Activated CD4-positive, alpha-beta T cell treated with anti-CD3 and anti-CD28 coated beads, Interleukin-2, Interleukin-4, amounts not matched to agents 100 ng/mL and 50 ng/mL, durations not matched to agents 16 hours and 8 hours (primary cell): ENCODE data around the gene CD300C.
"Not testable (repeated sequence)": the region's sequence is repeated elsewhere in the genome, so short reads cannot be mapped to it uniquely, and the experiment has no call there.

ENCODE experiments used
- DNase-seq: peaks from one replicate; pipeline ENCODE4 v3.0.0-alpha.2; 2020; ENCODE audit warnings: low spot score

The CD300C gene

DNA sequence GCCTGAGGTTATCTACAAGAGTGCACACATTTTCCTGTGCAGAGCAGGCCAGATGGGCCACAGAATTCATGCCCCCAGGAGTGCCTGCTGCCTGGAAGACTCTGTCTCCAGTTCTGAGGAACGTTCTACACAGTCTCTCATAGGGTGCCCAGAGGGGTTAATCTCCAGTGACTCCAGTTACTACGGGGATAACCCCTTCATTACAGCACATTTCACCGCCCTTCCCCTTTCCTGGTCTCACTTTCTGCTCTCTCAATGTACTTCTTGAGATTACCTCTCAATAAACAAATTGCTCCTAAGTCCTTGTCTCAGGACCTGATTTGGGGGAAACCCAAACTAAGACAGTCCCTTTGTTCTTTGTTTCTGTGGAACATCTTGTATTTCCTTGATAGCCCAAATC, 15.7 kb upstream of the CD300C start:
- DNase-seq: no peak

DNA sequence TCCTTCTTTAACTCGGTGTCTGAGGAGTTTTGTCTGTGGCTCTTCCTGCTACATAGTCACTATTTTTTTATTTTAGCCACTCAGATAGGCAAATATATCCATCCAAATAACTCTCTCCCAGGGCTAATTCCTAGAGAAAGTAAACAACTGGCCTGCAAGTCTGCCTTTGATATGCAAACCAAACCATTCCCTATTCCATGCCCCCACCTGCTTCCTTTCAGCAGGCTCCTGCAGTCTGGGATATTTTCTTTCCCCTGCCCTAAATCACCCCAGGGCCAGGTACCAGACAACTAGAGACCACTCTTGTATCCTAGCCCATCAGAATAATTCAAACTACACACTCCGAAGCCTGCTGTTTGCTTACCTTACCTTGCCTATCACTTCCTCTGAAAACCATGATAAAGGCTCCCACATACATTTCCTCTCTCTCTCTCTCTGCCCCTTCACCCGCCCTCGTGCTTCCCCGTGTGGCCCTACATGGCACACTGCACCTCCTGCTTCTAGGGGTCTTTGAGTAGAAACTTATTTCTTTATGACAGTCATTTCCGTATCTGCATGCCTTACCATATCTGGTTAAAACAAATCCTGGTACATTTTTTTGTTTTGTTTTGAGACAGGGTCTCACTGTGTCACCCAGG, 13.1 kb upstream of the CD300C start:
- no peak for DNase-seq

GRCh38 chr17:74558402-74558801, 12.5 kb upstream of the CD300C start:
- DNase-seq: not testable (repeated sequence)

DNA sequence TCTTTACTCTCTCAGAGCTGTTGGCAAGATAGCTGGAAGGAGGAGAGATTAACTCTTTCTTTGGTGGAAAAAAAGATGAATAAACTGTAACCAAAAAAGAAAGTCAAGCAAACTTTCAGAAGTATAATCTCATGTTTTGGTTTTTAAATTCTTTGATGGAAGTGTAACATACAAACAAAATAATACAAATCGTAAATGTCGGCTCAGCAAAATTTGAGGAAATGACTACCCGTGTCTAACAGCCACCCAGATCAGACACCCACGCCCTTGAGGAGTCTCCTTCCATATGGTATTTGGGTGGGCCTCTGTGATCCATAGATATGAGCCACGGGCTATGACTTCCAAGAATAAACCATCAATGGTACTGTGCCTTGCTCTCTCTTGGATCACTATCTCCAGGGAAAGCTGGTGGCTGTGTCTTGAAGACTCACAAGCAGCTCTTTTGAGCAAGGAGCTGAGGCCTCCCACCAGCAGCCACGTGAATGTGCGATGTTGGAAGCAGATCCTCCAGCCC, 9.6 kb upstream of the CD300C start:
- no peak for DNase-seq

DNA sequence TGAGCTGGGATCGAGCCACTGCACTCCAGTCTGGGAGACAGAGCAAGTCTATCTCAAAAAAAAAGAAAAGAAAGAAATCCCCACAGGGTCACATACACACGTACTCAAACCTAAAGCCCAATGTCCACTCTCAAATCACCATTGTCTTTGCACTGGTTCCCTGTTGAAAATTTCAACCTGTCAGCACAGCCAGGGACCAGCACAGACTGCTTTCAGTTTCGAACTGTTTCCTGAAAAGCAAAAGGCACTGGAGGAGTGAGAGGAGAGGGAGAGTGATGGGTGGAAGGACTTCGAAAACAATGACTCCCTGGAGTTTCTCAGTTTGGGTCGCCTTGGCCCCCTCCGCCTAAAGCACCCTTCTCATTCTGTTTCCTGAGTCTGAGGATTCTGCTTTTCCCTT, 9.0 kb upstream of the CD300C start:
- DNase-seq: no peak

DNA sequence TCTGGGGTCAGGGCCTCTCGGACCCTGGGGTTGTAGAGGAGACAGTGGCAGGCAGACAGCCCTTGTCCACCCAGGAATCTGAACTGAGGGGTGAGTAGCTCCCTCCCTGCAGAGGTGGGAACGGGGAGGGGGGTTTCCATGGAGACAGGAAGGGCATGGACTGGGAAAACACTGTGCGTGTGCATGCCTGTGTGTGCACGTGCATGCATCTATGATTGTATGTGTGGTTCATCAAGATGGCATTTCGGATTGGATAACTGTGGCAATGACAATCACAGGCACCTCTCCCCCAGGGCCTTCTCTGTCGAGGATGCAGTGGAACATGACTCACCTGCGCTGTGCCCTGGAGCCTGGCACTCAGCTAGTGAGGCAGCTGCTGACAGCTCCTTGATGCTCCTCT, 6.1 kb upstream of the CD300C start:
- DNase-seq: no peak

DNA sequence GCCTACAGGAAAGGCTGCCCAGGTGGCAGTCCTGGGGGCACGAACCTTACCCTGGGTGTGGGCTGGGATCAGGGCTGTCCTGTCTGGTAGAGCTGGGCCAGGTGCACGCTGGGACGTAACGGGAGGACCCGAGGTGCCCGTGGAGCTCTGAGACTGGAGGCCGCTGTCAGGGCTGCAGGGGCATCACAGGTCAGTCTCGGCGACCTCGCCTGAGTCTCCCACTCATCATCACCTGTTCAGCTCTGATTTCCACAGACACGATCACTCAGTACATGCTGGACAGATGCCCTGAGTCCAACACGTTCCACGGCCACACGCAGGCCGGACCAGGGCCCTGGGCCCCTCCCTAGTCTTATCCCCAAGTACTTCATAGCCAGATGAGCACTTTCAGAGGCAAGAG, 4.7 kb upstream of the CD300C start:
- DNase-seq: no peak

- no peak for DNase-seq
Observed at GRCh38 chr17:74549343-74549742, 3.4 kb upstream of the CD300C start.

- DNase-seq: peak; percentile 33
Observed at GRCh38 chr17:74547736-74548135, 1.8 kb upstream of the CD300C start.

DNA sequence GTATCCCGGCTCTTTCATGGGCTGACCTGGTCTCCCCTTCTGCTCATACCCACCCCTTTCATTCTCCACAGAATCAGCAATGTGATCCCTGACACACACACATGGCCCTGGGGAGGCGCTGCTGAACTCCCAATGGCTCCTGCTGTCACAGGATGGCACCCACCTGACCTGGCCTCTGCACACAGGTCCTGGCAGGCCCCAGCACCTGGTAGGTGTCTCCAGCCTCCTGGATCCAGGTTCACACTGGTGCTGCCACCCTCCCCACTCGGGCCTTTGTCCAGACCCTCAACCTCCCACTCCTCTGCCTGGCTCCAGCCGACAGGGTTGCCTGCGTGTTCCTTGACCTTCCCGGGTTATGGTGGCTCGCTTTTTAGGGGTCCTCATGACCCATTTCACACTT, 1.3 kb upstream of the CD300C start:
- no peak for DNase-seq

- DNase-seq: no peak
Observed at GRCh38 chr17:74546586-74546985, 671 bp upstream of the CD300C start.

- DNase-seq: no peak
Observed at GRCh38 chr17:74544991-74545842, 698 bp downstream of the CD300C start.

GRCh38 chr17:74543891-74544760, 1.8 kb downstream of the CD300C start:
- no peak for DNase-seq

DNA sequence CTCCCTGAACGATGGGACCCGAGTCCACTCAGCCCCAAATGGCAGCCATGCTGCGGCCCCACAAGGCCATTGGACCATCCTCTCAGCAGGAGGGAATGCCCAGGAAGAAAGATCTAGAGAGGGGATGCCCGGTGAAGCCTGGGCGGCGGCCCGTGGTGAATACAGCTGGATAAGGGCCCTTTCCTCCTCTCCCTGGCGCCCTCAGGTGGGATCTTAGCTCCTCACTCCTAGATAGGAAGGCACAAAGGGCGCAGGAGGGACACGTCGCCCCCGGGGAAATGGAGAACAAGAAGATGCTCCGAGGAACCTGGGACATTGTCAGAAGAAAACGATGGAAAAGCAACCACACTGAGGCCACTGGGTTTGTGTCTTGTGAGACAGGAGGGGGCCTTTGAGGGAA, 2.5 kb downstream of the CD300C start:
- no peak for DNase-seq

- no peak for DNase-seq
Observed at GRCh38 chr17:74542727-74543383, 3.1 kb downstream of the CD300C start.

DNA sequence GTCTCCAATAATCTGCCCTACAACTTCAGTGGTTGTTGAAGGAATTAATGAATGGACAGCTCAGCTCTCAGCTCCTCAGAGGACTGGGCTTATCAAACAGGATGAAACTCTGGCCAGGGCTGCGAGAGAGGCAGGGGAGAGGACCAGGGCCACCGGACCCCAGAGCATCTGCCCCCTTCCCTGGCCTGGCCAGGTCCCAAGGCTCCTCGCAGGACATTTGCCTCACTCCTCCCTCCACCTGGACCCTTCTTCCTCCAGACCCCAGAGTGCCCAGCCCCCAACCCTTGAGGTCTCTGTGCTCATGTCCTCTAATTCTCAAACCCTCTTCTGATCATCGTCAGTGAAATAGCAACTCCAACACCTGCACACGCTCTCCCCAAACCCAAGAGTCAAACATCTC, 3.7 kb downstream of the CD300C start:
- DNase-seq: no peak

DNA sequence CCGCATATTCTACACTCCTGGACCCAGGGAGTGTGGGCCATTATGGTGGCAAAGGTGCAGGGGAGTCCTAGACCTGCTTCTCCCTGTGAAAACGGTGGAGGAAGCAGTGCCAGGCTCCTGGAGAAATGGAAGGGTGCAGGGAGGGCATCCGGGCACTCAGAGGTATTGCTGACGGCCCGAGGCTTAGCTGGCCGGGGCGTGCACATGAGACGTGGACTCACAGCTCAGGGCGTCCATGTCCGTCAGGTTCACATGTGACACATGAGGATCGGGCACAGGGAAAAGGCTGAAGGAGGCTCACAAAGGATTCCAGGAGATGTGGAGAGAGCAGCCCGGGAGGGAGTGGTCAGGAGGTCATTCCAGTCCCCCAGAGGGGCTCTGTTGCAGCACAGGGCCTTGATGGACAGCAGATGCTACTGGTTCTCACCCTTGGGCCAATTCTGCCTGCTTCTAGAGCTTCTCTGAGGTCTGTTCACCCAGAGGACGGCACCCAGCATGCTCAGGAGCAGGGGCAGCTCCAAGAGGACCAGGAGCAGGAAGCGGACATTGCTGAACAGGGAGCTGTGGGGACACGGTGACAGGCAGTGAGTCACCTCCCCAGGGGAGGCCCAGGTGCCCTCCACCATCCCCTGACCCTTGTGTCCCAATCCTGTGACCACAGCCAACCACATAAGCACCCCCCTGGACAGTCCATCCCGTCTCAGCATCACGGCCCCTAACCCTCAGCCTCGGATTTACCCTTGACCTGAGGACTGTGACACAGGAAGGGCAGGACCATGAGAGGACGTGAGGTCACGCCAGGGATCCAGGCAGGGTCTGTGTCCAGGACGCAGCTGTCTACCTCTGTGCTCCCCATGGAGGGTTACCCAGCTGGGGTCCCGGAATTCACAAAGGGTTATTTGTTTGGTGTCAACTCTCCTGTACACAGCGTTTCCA, 4.5 kb downstream of the CD300C start:
- DNase-seq: no peak

GRCh38 chr17:74539281-74539820, 6.6 kb downstream of the CD300C start:
- no peak for DNase-seq

DNA sequence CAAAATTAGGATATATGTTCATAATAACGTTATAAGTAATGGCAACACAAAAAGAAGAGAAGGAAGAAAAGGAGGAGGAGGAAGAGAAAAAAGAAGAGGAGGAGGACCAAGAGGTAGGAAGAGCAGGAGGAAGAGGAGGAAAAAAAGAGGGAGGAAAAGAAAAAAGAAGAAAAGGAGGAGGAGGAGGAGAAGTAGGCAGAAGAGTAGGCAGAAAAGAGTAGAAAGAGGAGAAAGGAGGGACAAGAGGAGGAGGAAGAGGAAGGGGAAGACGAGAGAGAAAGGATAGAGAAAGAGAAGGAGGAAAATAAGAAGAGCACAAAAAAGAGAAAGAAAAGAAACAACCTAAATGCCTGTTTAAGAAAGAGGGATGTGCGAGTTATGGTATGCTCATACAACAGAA, 9.0 kb downstream of the CD300C start:
- DNase-seq: no peak

- no peak for DNase-seq
Observed at GRCh38 chr17:74532115-74532514, 13.8 kb downstream of the CD300C start.
